GM12878 (cell line): ENCODE measurements around the gene TCF4. TPM values are rescaled to one million over a fixed set of nuclear protein-coding genes. Genes with fewer than 3 reads are reported as not detected.

ENCODE experiments used
- ATAC-seq: fragments of 200-7000 bp; cut with Tn5 transposase; 3 replicates; pipeline ENCODE4 v1.9.1; 2020; ENCODE audit warnings: mild to moderate bottlenecking, moderate library complexity
- BruUV-seq: library from RNA; stranded (reverse); fragments of 400-500 nt; replicated peaks from 2 replicates; lab custom pipeline; 2021; lab: Mats Ljungman, UMichigan
- CTCF ChIA-PET: fragments of 300-600 bp; sonication (Branson Sonifier 250); formaldehyde crosslinking; extraction: SDS; loops from one replicate; lab custom pipeline; 2021; ENCODE audit warnings: inconsistent platforms; lab: Yijun Ruan, JAX
- POLR2A ChIA-PET: fragments of 350-600 bp; formaldehyde crosslinking; extraction: SDS; loops from one replicate; lab custom pipeline; 2021; ENCODE audit warnings: inconsistent platforms; lab: Charles Lee
- RAD21 ChIA-PET: fragments of 300-600 bp; sonication (Branson Sonifier 250); formaldehyde crosslinking; loops from one replicate; lab custom pipeline; 2023; ENCODE audit warnings: antibody characterized with exemption; ENCODE audit not compliant: unreplicated experiment; lab: Charles Lee
- SMC1A ChIA-PET: fragments of 300-600 bp; sonication (Branson Sonifier 250); formaldehyde crosslinking; loops from one replicate; lab custom pipeline; 2023; ENCODE audit not compliant: unreplicated experiment, uncharacterized antibody; lab: Charles Lee
- DNase-seq: peaks from one replicate; pipeline ENCODE4 v3.0.0-alpha.2; 2011; ENCODE audit warnings: low read depth, low spot score
- FAIRE-seq: peaks from 3 replicates; lab custom pipeline; 2011; peaks lifted over from hg19 to GRCh38; lab: Jason Lieb, UNC
- H2AFZ ChIP-seq: 2 replicates; pipeline ENCODE4 v1.6.0; 2011; ENCODE audit warnings: low read depth, low read length, control low read depth; ENCODE audit not compliant: control insufficient read depth
- H3K27ac ChIP-seq: 2 replicates; pipeline ENCODE4 v1.5.1; 2011; ENCODE audit warnings: control low read depth; ENCODE audit not compliant: control insufficient read depth, insufficient read depth
- H3K27me3 ChIP-seq, 2 experiments: replicated peaks in 1 of 2; 2 replicates each; pipeline versions ENCODE4 v1.6.0 to v1.6.1; 2011; ENCODE audit warnings: low read length in 1 of 2; ENCODE audit not compliant: control insufficient read depth in 2 of 2, insufficient read depth in 2 of 2
- H3K36me3 ChIP-seq, 2 experiments: 2 replicates each; pipeline ENCODE4 v1.5.1; 2011; ENCODE audit warnings: low read length in 1 of 2; ENCODE audit not compliant: control insufficient read depth in 2 of 2, insufficient read depth in 2 of 2
- H3K4me1 ChIP-seq: 2 replicates; pipeline ENCODE4 v1.6.1; 2011; ENCODE audit warnings: mild to moderate bottlenecking, low read length, moderate library complexity, mixed read lengths; ENCODE audit not compliant: control insufficient read depth, insufficient read depth
- H3K4me2 ChIP-seq: 2 replicates; pipeline ENCODE4 v1.6.0; 2011; ENCODE audit warnings: control low read depth; ENCODE audit not compliant: control insufficient read depth, insufficient read depth
- H3K4me3 ChIP-seq: fragments of 200-600 bp; sonication (generic); 2 replicates; pipeline ENCODE4 v1.5.1; 2016
- H3K79me2 ChIP-seq: 2 replicates; pipeline ENCODE4 v1.6.0; 2011; ENCODE audit warnings: low read length; ENCODE audit not compliant: control insufficient read depth, insufficient read depth
- H3K9ac ChIP-seq: 2 replicates; pipeline ENCODE4 v1.8.0; 2011; ENCODE audit warnings: low read length, control low read depth, mixed read lengths; ENCODE audit not compliant: control insufficient read depth, insufficient read depth
- H3K9me3 ChIP-seq: replicated peaks from 3 replicates; pipeline ENCODE4 v1.5.1; 2011; ENCODE audit warnings: mild to moderate bottlenecking, low read length; ENCODE audit not compliant: control insufficient read depth, insufficient read depth
- H4K20me1 ChIP-seq: 2 replicates; pipeline ENCODE4 v1.6.0; 2011; ENCODE audit not compliant: control insufficient read depth, insufficient read depth
- CHD4 ChIP-seq: fragments of 200-600 bp; sonication (generic); IDR thresholded peaks from 2 replicates; pipeline ENCODE4 v1.6.1; 2016; ENCODE audit warnings: mild to moderate bottlenecking
- HDAC2 ChIP-seq: fragments of 200-600 bp; sonication (generic); IDR thresholded peaks from 2 replicates; pipeline ENCODE4 v1.6.1; 2017
- HDGF ChIP-seq: fragments of 450-650 bp; IDR thresholded peaks from 2 replicates; pipeline ENCODE4 v1.6.1; 2016; ENCODE audit warnings: antibody characterized with exemption
- MYC ChIP-seq: IDR thresholded peaks from 2 replicates; pipeline ENCODE4 v1.6.1; 2011; ENCODE audit warnings: mild to moderate bottlenecking, low read length, moderate library complexity, inconsistent platforms; ENCODE audit not compliant: insufficient read depth, insufficient replicate concordance, insufficient read length, severe bottlenecking
- NFXL1 ChIP-seq: fragments of 450-650 bp; IDR thresholded peaks from 2 replicates; pipeline ENCODE4 v1.6.1; 2017; ENCODE audit warnings: antibody characterized with exemption, mild to moderate bottlenecking, borderline replicate concordance
- RB1 ChIP-seq: fragments of 450-650 bp; formaldehyde crosslinking; IDR thresholded peaks from 2 replicates; pipeline ENCODE4 v1.6.1; 2017; ENCODE audit warnings: mild to moderate bottlenecking, borderline replicate concordance
- SIN3A ChIP-seq: IDR thresholded peaks from 2 replicates; pipeline ENCODE4 v1.6.1; 2012; ENCODE audit warnings: low read depth, low read length, improper control_type of control experiment
- SIX5 ChIP-seq: IDR thresholded peaks from 2 replicates; pipeline ENCODE4 v1.6.1; 2011; ENCODE audit warnings: mild to moderate bottlenecking, low read depth, low read length, moderate library complexity; ENCODE audit not compliant: severe bottlenecking
- SMC3 ChIP-seq: IDR thresholded peaks from 2 replicates; pipeline ENCODE4 v1.6.1; 2011; ENCODE audit warnings: low read length, improper control_type of control experiment, borderline replicate concordance
- TCF3 ChIP-seq: IDR thresholded peaks from 2 replicates; pipeline ENCODE4 v1.6.1; 2012; ENCODE audit warnings: low read depth, mild to moderate bottlenecking, low read length, borderline replicate concordance; ENCODE audit not compliant: insufficient read depth
- WGBS: methylation state at CpG from one replicate; pipeline ENCODE4 v1.1.6; 2016; ENCODE audit warnings: low lambda C conversion rate; ENCODE audit not compliant: insufficient replicate concordance, insufficient coverage; ENCODE audit errors: missing lambda C conversion rate; 5-methylcytosine and 5-hydroxymethylcytosine counted together
- in situ Hi-C: fragments of 300-500 bp; cut with MboI; formaldehyde crosslinking; loops from 9 replicates; pipeline ENCODE4 v1.14.3; 2018; ENCODE audit warnings: mixed read lengths
- intact Hi-C: fragments of 100-400 bp; cut with micrococcal nuclease; formaldehyde crosslinking; loops from one replicate; pipeline ENCODE4 v1.14.2; 2022; ENCODE audit not compliant: unreplicated experiment
- polyA plus RNA-seq, 11 experiments: library from polyadenylated mRNA; depleted of rRNA in 4 of 11; unstranded in 6 of 11; stranded (reverse) in 5 of 11; fragments of >200 nt; fragmentation: Nextera tagmentation in 4 of 11; fragmentation: Illumina TruSeq in 1 of 11; extraction: Ambion mirVana in 4 of 11; extraction: Trizol in 1 of 11; gene quantifications; 1 replicate in 1 of 11; 2 replicates in 10 of 11; pipeline versions ENCODE4 v1.2.1 to v1.2.3, GENCODE V29; 2011 to 2016; ENCODE audit warnings: inconsistent platforms in 2 of 11, missing spikeins in 2 of 11, low read depth in 1 of 11
- total RNA-seq, 4 experiments: library from RNA; depleted of rRNA in 3 of 4; stranded (reverse); fragments of >200 nt in 3 of 4; fragmentation: Illumina TruSeq in 1 of 4; extraction: Trizol in 1 of 4; gene quantifications; 2 replicates each; pipeline versions ENCODE4 v1.2.1 to v1.2.3, GENCODE V29; 2013 to 2021
- TF ChIP-seq, protein P1 (sequence below): fragments of 450-650 bp; formaldehyde crosslinking; IDR thresholded peaks from 2 replicates; pipeline ENCODE4 v1.4.0; 2022; ENCODE audit warnings: mild to moderate bottlenecking, moderate library complexity
- TF ChIP-seq, protein P2 (sequence below): fragments of 450-650 bp; formaldehyde crosslinking; IDR thresholded peaks from 2 replicates; pipeline ENCODE4 v1.5.0; 2022; ENCODE audit warnings: mild to moderate bottlenecking, missing genetic modification characterization
- TF ChIP-seq, protein P3 (sequence below): IDR thresholded peaks from 2 replicates; pipeline ENCODE4 v1.6.1; 2012; ENCODE audit warnings: low read length, inconsistent platforms
- TF ChIP-seq, protein P4 (sequence below): IDR thresholded peaks from 2 replicates; pipeline ENCODE4 v1.6.1; 2012; ENCODE audit warnings: low read depth, low read length, improper control_type of control experiment

The TCF4 gene
- total and polyA plus RNA-seq, 10 of the 15 experiments (the other 5 are each of a cell fraction or from before 2014, with no cell fraction given): 15.2 to 94.0 (median 31.5) TPM

DNA sequence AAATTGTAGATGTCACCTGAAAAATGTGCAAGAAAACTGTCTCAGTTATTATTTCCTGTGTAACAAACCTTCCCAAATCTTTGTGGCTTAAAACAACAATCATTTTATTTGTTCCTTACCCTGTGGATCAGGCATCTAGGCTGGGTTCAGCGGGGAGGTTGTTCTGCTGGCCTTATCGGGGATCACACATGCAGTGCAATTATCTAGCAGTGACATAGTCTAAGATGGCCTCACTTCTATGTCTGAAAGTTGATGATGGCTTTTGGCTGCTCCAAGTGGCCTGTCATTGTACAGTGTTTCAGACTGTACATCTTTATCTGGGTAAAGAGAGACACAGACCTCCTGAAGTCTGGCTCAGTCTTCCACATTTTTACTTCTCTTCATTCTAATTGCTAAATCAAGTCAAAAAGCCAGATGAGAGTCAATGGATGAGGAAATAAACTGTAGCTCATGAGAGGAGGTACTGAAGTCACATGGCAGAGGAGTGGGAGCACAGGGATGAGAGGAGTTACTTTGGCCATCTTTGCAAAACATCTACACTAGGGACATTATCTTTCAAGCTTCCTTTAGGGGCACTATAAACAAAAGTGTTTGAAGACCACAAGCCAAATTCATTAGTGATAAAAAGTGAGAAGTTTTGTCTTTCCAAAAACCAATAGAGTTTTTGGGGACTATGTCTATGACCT lies 385.6 kb downstream of the TCF4 start:
- BruUV-seq: no TSS peak
- Histone ChIP-seq H3K79me2 (no peaks in the 10 kb centered on the region), H3K9me3 (no peaks in the 10 kb centered on the region; the same call in 2 of the 3 replicates), H3K36me3 (no peaks in the 10 kb centered on the region), H4K20me1 (no peaks in the 10 kb centered on the region), H3K9ac (no peak overlapping the region), H3K4me1 (no peaks in the 10 kb centered on the region), H2AFZ (no peak overlapping the region), H3K27ac (no peak overlapping the region), H3K4me3 (no peak overlapping the region), H3K27me3 (no peaks in the 10 kb centered on the region; a peak in 1 of 4 replicates), H3K4me2 (no peak overlapping the region)
- ATAC-seq (no peak), DNase-seq (no peak), FAIRE-seq (no peak)
- WGBS: 21% methylated on average over 2 of the region's 2 CpGs
- intact Hi-C loops (no loop called here), in situ Hi-C loops (no loop called here)
- ChIA-PET POLR2A (no interaction called here), RAD21 (no interaction called here), SMC1A (no interaction called here), CTCF (no interaction called here)
- TF ChIP-seq, protein P1, sequence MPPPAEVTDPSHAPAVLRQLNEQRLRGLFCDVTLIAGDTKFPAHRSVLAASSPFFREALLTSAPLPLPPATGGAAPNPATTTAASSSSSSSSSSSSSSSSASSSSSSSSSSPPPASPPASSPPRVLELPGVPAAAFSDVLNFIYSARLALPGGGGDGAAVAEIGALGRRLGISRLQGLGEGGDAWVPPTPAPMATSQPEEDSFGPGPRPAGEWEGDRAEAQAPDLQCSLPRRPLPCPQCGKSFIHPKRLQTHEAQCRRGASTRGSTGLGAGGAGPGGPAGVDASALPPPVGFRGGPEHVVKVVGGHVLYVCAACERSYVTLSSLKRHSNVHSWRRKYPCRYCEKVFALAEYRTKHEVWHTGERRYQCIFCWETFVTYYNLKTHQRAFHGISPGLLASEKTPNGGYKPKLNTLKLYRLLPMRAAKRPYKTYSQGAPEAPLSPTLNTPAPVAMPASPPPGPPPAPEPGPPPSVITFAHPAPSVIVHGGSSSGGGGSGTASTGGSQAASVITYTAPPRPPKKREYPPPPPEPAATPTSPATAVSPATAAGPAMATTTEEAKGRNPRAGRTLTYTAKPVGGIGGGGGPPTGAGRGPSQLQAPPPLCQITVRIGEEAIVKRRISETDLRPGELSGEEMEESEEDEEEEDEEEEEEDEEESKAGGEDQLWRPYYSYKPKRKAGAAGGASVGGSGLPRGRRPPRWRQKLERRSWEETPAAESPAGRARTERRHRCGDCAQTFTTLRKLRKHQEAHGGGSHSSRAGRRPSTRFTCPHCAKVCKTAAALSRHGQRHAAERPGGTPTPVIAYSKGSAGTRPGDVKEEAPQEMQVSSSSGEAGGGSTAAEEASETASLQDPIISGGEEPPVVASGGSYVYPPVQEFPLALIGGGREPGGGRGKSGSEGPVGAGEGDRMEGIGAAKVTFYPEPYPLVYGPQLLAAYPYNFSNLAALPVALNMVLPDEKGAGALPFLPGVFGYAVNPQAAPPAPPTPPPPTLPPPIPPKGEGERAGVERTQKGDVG (CRISPR knock-in tag): no peak
- TF ChIP-seq NFXL1 (no peak), HDAC2 (no peak), HDGF (no peak), CHD4 (no peak), TCF3 (no peak), SIX5 (no peak), MYC (no peak), SIN3A (no peak), RB1 (no peak), SMC3 (no peak)
- TF ChIP-seq, protein P2, sequence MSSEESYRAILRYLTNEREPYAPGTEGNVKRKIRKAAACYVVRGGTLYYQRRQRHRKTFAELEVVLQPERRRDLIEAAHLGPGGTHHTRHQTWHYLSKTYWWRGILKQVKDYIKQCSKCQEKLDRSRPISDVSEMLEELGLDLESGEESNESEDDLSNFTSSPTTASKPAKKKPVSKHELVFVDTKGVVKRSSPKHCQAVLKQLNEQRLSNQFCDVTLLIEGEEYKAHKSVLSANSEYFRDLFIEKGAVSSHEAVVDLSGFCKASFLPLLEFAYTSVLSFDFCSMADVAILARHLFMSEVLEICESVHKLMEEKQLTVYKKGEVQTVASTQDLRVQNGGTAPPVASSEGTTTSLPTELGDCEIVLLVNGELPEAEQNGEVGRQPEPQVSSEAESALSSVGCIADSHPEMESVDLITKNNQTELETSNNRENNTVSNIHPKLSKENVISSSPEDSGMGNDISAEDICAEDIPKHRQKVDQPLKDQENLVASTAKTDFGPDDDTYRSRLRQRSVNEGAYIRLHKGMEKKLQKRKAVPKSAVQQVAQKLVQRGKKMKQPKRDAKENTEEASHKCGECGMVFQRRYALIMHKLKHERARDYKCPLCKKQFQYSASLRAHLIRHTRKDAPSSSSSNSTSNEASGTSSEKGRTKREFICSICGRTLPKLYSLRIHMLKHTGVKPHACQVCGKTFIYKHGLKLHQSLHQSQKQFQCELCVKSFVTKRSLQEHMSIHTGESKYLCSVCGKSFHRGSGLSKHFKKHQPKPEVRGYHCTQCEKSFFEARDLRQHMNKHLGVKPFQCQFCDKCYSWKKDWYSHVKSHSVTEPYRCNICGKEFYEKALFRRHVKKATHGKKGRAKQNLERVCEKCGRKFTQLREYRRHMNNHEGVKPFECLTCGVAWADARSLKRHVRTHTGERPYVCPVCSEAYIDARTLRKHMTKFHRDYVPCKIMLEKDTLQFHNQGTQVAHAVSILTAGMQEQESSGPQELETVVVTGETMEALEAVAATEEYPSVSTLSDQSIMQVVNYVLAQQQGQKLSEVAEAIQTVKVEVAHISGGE (CRISPR knock-in tag): no peak
- TF ChIP-seq, protein P3, sequence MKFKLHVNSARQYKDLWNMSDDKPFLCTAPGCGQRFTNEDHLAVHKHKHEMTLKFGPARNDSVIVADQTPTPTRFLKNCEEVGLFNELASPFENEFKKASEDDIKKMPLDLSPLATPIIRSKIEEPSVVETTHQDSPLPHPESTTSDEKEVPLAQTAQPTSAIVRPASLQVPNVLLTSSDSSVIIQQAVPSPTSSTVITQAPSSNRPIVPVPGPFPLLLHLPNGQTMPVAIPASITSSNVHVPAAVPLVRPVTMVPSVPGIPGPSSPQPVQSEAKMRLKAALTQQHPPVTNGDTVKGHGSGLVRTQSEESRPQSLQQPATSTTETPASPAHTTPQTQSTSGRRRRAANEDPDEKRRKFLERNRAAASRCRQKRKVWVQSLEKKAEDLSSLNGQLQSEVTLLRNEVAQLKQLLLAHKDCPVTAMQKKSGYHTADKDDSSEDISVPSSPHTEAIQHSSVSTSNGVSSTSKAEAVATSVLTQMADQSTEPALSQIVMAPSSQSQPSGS: no peak
- TF ChIP-seq, protein P4, sequence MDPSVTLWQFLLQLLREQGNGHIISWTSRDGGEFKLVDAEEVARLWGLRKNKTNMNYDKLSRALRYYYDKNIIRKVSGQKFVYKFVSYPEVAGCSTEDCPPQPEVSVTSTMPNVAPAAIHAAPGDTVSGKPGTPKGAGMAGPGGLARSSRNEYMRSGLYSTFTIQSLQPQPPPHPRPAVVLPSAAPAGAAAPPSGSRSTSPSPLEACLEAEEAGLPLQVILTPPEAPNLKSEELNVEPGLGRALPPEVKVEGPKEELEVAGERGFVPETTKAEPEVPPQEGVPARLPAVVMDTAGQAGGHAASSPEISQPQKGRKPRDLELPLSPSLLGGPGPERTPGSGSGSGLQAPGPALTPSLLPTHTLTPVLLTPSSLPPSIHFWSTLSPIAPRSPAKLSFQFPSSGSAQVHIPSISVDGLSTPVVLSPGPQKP: no peak
